Activated naive CD4-positive, alpha-beta T cell treated with anti-CD3 and anti-CD28 coated beads, Interleukin-2, amount 50 U/mL, for 72 hours (primary cell): ENCODE results near the gene ATP4B. TPM values are rescaled to one million over a fixed set of nuclear protein-coding genes. Genes with fewer than 3 reads are reported as not detected.

Source experiments
- ATAC-seq, 2 donors: fragments of 150-1000 bp; cut with Tn5 transposase; 2 replicates each; pipeline ENCODE4 v1.10.0; 2021; ENCODE audit warnings: mild to moderate bottlenecking in 2 of 2, moderate library complexity in 2 of 2
- DNase-seq, 2 donors: peaks; one replicate each; pipeline ENCODE4 v3.0.0; 2021 to 2022; ENCODE audit warnings: low spot score in 2 of 2
- H3K27ac Mint-ChIP-seq, 2 donors: one replicate each; pipeline ENCODE4 v1.8.0; 2022; ENCODE audit warnings: mild to moderate bottlenecking in 2 of 2, mixed read lengths in 2 of 2
- H3K36me3 Mint-ChIP-seq, 2 donors: one replicate each; pipeline ENCODE4 v1.8.0; 2022; ENCODE audit warnings: mixed read lengths in 2 of 2
- H3K9me3 Mint-ChIP-seq, 2 donors: one replicate each; pipeline ENCODE4 v1.8.0; 2022; ENCODE audit warnings: mixed read lengths in 2 of 2
- total RNA-seq, 2 donors: library from RNA; stranded (reverse); gene quantifications; one replicate each; pipeline ENCODE4 v1.2.3, GENCODE V29; 2022

The ATP4B gene
- total RNA-seq: not detected

- peaks cover 10% of the 10 kb centered on the region in 2 donors for H3K9me3 Mint-ChIP-seq
- peaks cover 0 to 8% of the 10 kb centered on the region in 2 donors for H3K36me3 Mint-ChIP-seq
- DNase-seq: peak in 1 of 2 donors; percentile 46
- ATAC-seq: peak in 1 of 2 donors; percentile 14
- H3K27ac Mint-ChIP-seq: peak within 1 kb of the TSS in 1 of 2 donors; percentile 50
These were observed at the start of gene ATP4B for GRCh38 chr13:113657851-113658741. Gene ATP4B, minus strand, starts transcription at chr13:113658198. Its CDS starts 54 bp downstream, at chr13:113658144.

- peak in 1 of 2 donors; percentile 46 for DNase-seq
- peak in 1 of 2 donors; percentile 53 for ATAC-seq
- H3K27ac Mint-ChIP-seq: peak overlapping the region in 1 of 2 donors; percentile 21
- no peaks in the 10 kb centered on the region for H3K36me3 Mint-ChIP-seq
- peaks cover 0 to 6% of the 10 kb centered on the region in 2 donors for H3K9me3 Mint-ChIP-seq
These were observed 14.1 kb upstream of the ATP4B start for GRCh38 chr13:113672002-113672651.

DNA sequence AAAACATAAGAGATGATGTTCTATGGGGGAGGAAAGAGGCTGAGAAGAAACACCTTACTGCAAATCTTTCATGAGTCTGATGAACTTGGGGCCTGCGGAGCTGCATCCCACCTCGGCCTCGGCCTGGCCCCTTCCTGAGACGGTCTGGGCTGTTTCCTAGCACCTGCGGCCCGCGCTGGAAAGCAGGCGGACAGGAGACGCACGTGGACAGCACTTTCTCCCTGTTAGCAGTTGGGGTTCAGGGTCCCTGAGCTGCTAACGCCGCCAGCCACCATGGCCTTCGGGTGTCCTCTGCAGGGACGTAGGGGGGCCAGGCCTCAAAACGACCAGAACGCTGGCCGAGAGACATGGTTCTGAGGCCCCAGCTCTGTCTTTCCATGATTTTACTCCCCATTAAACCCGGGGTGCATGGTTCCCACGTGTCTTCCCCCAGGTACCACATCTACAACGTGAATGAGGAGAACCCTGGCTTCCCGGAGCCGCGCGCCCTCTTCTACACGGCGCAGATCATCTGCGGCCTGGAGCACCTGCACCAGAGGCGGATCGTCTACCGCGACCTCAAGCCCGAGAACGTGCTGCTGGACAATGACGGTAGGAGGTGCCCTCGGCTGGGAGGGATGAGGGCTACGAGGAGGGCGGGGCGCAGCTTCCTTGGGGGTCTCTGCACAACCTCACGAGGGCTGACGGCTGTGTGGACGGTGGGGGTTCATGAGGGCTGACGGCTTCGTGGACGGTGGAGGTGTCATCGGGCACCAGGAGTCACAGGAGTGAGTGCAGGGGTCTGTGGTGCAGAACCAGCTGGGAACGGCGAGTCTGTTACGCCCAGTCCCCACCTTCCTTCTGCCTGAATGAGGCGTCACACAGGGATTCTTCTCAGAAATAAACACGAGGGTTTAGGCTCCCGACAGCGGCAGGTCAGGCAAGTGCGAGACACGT, 13.3 kb upstream of the ATP4B start:
- H3K36me3 Mint-ChIP-seq: no peaks in the 10 kb centered on the region
- peak in 1 of 2 donors; percentile 55 for DNase-seq
- no peak for ATAC-seq
- H3K27ac Mint-ChIP-seq: no peak overlapping the region
- peaks cover 0 to 6% of the 10 kb centered on the region in 2 donors for H3K9me3 Mint-ChIP-seq

GRCh38 chr13:113670541-113670940, 12.5 kb upstream of the ATP4B start:
- no peak for ATAC-seq
- H3K36me3 Mint-ChIP-seq: no peaks in the 10 kb centered on the region
- H3K9me3 Mint-ChIP-seq: peaks cover 0 to 6% of the 10 kb centered on the region in 2 donors
- H3K27ac Mint-ChIP-seq: no peak overlapping the region
- DNase-seq: peak in 1 of 2 donors; percentile 21

DNA sequence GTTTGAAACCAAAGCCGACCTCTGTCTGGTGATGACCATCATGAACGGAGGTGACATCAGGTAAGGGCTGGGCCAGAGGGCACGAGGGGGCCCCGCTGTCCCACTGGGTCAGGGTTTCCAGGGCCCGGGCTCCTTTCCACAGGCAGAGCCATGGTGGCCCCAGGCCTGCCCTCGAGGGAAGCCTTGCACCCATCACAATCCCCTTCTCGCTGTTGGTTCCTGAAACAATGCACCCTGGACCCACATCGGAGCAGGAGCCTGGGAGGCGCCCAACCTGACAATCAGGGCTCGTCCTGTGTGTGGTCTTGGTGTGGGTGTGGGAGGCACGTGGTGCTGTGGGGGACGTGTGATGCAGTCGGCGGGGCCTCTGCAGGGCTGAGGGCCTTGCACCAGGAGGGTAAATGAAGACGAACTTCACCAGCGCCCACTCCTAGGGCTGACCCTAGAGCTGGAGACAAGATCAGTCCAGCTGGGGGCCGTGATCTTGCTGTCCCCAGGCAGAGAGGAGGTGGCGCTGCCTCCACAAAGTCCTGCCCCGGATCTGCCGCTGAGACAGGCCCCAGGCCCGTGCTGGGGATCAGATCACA, 11.8 kb upstream of the ATP4B start:
- peaks cover 0 to 6% of the 10 kb centered on the region in 2 donors for H3K9me3 Mint-ChIP-seq
- no peak for ATAC-seq
- peak in 1 of 2 donors; percentile 52 for DNase-seq
- no peaks in the 10 kb centered on the region for H3K36me3 Mint-ChIP-seq
- no peak overlapping the region for H3K27ac Mint-ChIP-seq

GRCh38 chr13:113669231-113669754, 11.3 kb upstream of the ATP4B start:
- DNase-seq: peak in 1 of 2 donors; percentile 44

GRCh38 chr13:113668491-113668971, 10.5 kb upstream of the ATP4B start:
- peaks cover 0 to 6% of the 10 kb centered on the region in 2 donors for H3K9me3 Mint-ChIP-seq
- peak in 1 of 2 donors; percentile 14 for DNase-seq
- no peaks in the 10 kb centered on the region for H3K36me3 Mint-ChIP-seq
- no peak overlapping the region for H3K27ac Mint-ChIP-seq
- no peak for ATAC-seq

More at GRCh38 chr13:113669231-113669754, 11.3 kb upstream of the ATP4B start:
- ATAC-seq: no peak
- no peak overlapping the region for H3K27ac Mint-ChIP-seq
- peaks cover 0 to 6% of the 10 kb centered on the region in 2 donors for H3K9me3 Mint-ChIP-seq
- no peaks in the 10 kb centered on the region for H3K36me3 Mint-ChIP-seq

GRCh38 chr13:113667771-113668490, 9.9 kb upstream of the ATP4B start:
- ATAC-seq: no peak

GRCh38 chr13:113666951-113667701, 9.1 kb upstream of the ATP4B start, which contains the start of gene GRK1:
Gene GRK1, plus strand, starts transcription at chr13:113667219. Its CDS starts 168 bp downstream, at chr13:113667387.
- Mint-ChIP-seq H3K9me3 (peaks cover 0 to 2% of the 10 kb centered on the region in 2 donors), H3K36me3 (no peaks in the 10 kb centered on the region), H3K27ac (no peak within 1 kb of the TSS)
- DNase-seq (peak in 1 of 2 donors; percentile 57), ATAC-seq (no peak)

More at GRCh38 chr13:113667771-113668490, 9.9 kb upstream of the ATP4B start:
- no peaks in the 10 kb centered on the region for H3K36me3 Mint-ChIP-seq
- H3K9me3 Mint-ChIP-seq: peaks cover 0 to 6% of the 10 kb centered on the region in 2 donors
- H3K27ac Mint-ChIP-seq: no peak overlapping the region
- peak in 1 of 2 donors; percentile 54 for DNase-seq

- peak in 1 of 2 donors; percentile 28 for DNase-seq
- peaks cover 0 to under 1% of the 10 kb centered on the region in 2 donors for H3K36me3 Mint-ChIP-seq
These were observed 8.3 kb upstream of the ATP4B start for GRCh38 chr13:113666329-113666670.

DNA sequence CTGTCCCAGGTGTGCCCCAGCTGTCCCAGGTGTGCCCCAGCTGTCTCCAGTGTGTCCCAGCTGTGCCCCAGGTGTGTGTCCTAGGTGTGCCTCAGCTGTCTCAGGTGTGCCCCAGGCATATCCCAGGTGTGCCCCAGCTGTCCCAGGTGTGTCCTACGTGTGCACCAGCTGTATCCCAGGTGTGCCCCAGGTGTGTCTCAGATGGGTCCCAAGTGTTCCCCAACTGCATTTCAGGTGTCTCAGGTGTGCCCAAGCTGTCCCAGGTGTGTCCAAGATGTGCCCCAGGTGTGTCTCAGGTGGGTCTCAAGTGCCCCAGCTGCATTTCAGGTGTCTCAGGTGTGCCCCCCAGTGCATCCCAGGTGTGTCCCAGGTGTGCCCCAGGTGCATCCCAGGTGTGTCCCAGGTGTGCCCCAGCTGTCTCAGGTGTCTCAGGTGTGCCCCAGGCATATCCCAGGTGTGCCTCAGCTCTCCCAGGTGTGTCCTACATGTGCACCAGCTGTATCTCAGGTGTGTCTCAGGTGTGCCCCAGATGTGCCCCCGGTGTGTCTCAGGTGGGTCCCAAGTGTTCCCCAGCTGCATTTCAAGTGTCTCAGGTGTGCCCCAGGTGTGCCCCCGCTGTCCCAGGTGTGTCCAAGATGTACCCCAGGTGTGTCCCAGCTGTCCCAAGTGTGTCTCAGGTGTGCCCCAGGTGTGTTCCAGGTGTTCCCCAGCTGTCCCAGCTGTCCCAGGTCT, 7.8 kb upstream of the ATP4B start:
- Mint-ChIP-seq H3K9me3 (peaks cover 7% of the 10 kb centered on the region in 2 donors), H3K36me3 (peaks cover 0 to 5% of the 10 kb centered on the region in 2 donors), H3K27ac (no peak overlapping the region)
- peak in 1 of 2 donors; percentile 38 for DNase-seq
- no peak for ATAC-seq

More at GRCh38 chr13:113666329-113666670, 8.3 kb upstream of the ATP4B start:
- H3K27ac Mint-ChIP-seq: no peak overlapping the region
- ATAC-seq: no peak
- peaks cover 2% of the 10 kb centered on the region in 2 donors for H3K9me3 Mint-ChIP-seq

DNA sequence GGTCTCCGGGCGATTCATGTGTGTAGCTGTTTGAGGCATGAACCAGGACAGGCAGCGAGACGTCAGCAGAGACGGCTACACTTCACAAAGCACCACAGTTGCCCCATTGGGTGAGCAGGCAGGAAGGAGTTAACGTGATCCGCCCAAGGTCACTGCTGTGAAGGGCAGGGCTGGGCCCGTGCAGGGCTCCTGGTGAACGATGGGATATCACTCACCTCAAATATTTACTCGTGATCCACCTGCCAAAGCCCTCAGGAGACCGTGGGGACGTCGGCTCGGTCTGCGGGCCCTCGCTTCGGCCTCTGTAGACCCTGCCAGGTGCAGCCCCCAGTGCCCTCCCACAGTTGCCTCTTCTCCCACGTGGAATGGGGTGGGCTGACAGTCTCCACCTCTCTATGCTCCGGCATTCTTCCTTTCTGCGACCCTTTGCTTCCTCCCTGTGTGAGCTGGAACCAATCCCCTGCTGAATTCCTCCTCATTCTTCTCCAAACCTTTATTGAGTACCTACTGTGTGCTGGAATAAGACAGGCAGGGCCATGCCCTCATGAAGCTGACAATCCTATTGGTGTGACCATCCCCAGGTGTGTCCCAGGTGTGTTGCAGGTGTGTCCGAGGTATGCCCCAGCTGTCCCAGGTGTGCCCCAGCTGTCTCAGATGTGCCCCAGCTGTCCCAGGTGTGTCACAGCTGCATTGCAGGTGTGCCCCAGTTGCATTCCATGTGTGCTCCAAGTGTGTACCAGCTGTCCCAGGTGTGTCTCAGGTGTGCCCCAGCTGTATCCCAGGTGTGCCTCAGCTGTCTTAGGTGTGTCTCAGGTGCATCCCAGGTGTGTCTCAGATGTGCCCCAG, 7.0 kb upstream of the ATP4B start:
- ATAC-seq: peak; percentile 18 to 43
- peak in 1 of 2 donors; percentile 46 for DNase-seq
- Mint-ChIP-seq H3K36me3 (peaks cover 0 to 8% of the 10 kb centered on the region in 2 donors), H3K27ac (no peak overlapping the region), H3K9me3 (peaks cover 10% of the 10 kb centered on the region in 2 donors)

DNA sequence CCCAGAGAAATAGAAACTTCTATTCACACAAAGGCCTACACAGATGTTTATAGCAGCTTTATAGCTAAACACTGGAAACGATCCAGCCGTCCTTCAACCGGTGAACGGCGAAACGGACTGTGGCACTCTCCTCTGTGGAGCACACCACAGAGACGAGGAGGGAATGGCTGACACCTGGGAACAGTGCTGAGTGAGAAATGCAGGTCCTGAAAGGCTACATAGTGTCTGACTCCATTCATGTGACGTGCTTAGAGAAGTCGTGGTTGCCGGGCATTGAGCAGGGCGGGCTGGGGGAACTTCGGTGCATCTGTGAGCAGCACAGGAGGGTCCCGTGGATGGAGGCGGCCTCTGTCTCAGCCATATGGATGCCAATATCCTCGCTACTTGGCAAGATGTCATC, 5.9 kb upstream of the ATP4B start:
- Mint-ChIP-seq H3K36me3 (peaks cover 0 to 8% of the 10 kb centered on the region in 2 donors), H3K27ac (no peak overlapping the region), H3K9me3 (peaks cover 10% of the 10 kb centered on the region in 2 donors)
- no peak for ATAC-seq
- peak in 1 of 2 donors; percentile 39 for DNase-seq
